ENCODE measurements around the gene ANKRD30B.
"Not testable (repeated sequence)": the region's sequence is repeated elsewhere in the genome, so short reads cannot be mapped to it uniquely, and the experiment has no call there.

ANKRD30B gene, protein sequence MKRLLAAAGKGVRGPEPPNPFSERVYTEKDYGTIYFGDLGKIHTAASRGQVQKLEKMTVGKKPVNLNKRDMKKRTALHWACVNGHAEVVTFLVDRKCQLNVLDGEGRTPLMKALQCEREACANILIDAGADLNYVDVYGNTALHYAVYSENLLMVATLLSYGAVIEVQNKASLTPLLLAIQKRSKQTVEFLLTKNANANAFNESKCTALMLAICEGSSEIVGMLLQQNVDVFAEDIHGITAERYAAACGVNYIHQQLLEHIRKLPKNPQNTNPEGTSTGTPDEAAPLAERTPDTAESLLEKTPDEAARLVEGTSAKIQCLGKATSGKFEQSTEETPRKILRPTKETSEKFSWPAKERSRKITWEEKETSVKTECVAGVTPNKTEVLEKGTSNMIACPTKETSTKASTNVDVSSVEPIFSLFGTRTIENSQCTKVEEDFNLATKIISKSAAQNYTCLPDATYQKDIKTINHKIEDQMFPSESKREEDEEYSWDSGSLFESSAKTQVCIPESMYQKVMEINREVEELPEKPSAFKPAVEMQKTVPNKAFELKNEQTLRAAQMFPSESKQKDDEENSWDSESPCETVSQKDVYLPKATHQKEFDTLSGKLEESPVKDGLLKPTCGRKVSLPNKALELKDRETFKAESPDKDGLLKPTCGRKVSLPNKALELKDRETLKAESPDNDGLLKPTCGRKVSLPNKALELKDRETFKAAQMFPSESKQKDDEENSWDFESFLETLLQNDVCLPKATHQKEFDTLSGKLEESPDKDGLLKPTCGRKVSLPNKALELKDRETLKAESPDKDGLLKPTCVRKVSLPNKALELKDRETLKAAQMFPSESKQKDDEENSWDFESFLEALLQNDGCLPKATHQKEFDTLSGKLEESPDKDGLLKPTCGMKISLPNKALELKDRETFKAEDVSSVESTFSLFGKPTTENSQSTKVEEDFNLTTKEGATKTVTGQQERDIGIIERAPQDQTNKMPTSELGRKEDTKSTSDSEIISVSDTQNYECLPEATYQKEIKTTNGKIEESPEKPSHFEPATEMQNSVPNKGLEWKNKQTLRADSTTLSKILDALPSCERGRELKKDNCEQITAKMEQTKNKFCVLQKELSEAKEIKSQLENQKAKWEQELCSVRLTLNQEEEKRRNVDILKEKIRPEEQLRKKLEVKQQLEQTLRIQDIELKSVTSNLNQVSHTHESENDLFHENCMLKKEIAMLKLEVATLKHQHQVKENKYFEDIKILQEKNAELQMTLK (N-terminal part only)

DNA sequence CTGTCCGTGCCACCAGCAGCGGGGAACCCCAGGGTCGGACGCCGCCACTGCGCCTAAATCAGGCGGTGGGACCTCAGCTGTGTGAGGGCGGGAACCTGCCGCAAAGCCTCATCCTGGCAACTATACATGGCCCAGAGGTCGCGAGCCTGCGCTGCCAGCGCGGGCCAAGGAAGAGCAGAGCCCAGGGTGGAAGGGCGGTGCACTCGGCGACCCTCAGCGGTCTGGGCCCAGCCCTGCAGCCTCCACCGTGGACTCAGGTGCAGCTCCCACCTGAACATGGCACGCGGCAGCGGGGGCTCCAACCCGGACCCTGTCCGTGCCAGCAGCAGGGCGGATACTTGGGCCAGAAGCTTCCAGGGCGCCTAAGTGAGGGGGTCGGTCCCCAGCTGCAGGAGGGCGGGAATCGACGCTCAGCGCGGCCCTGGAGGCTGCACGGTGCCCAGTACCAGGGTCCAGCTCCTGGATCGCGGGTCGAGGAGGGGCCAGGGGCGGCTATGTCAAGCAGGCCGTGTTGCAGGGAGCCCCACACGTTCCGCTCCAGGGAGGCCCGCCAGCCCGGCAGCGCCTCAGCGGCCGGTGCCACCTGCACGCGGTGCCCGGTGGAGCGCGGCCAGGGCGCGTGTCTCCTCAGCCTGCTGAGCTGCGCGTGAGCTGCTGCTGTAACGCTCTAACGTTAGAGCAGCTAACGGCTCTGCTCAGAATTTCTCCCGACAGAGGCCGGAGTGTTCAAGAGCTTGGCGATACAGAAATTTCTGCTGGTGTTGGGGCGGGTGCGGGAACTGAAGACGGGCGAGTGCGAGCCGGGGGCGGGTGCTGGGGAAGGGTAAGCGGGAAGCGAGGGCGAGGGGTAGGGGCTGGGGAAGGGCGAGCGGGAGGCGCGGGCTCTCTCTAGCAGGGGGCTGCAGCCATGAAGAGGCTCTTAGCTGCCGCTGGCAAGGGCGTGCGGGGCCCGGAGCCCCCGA, at the start of gene ANKRD30B:
Gene ANKRD30B (plus strand): TSS at position 660 of the 962 bp plus-strand sequence. CDS start 248 bp downstream, at position 908.
- no peak for DNase-seq (ENCODE audit: low read depth)

DNA sequence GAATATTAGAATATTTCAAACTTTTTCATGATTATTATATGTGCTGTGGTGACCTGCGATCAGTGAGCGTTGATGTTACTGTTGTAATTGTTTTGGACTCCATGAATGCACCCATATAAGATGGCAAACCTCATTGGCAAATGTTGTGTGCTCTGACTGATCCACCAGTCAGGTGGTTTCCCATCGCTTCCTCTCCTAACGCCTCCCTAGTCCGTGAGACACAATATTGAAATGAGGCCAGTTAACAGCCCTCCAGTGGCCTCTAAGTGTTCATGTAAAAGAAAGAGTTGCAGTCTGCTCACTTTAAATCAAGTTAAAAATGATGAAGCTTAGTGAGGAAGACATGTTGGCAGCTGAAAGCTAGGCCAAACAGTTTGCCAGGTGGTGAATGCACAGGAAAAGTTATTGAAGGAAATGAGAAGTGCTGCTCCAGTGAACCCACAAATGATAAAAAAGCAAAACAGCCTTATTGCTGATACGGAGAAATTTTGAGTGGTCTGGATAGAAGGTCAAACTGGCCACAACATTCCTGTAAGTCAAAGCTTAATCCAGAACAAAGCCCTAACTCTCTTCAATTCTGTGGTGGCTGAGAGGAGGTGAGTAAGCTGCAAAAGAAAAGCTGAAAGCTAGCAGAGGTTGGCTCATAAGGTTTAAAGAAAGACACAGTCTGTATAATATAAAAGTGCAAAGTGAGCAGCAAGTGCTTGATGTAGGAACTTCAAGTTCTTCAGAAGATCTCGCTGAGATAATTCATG, 46.5 kb upstream of the ANKRD30B start:
- not testable (repeated sequence) for DNase-seq (ENCODE audit: low read depth)

DNA sequence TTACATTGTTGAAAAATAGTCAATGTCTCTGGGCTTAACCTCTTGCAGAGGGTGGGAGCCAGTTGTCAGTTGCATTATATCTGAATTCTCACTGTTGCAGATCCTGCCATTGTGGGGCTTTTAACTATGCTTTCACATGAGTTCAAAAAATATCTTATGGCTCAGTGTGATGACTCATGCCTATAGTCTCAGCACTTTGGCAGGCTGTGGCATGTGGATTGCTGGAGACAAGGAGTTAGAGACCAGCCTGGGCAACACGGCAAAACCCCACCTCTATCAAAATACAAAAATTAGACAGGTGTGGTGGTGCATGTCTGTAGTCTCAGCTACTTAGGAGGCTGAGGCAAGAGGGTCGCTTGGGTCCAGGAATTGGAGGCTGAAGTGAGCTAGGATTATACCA, 38.2 kb upstream of the ANKRD30B start:
- DNase-seq (ENCODE audit: low read depth), result not testable (repeated sequence)

DNA sequence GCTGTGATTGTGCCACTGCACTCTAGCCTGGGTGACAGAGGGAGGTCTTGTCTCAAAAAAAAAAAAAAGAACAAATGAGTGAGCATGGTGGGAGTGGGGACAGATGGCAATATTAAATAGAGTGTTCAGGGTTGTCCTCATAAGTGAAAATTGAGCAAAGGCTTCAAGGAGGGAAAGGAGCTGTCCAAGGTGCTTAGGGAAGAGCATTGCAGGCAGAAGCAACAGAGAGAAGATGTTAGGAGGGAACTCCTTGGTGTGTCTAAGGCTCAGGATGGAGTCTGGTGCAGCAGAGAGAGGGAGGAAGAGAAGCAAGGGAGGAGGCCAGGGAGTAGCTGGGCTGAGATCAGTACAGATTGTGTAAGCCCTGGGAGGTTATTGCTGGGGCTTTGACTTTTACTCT, 26.4 kb upstream of the ANKRD30B start:
- not testable (repeated sequence) for DNase-seq (ENCODE audit: low read depth)

DNA sequence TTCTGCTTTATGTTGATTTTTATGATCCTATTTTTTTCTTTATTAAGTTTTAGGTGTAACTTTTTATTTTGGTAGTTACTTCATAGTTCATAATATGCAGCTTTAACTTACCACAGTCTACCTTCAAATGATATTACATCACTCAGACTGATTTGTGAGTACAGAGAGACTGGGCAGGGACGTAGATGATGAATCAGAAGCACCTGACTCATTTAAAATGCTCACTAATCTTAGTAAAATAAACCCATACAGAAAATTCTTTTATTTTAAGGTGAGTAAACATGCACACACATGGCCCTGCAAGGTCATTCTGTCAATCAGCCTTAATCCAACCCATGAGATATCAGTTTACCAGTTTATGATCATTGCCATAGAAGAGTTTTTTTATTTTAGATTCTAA, 8.9 kb upstream of the ANKRD30B start:
- not testable (repeated sequence) for DNase-seq (ENCODE audit: low read depth)

DNA sequence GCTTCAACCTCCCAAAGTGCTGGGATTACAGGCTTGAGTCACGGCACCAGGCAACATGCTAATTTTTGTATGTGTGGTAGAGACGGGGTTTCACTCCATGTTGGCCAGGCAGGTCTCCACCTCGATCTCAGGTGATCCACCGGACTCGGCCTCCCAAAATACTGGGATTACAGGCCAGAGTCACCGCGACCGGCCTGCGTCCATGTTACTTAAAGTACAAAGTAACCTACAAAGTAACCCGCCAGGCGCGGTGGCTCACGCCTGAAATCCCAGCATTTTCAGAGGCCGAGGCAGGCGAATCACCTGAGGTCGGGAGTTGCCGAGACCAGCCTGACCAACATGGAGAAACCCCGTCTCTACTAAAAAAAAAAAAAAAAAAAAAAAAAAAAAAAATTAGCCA, 1.1 kb upstream of the ANKRD30B start:
- DNase-seq (ENCODE audit: low read depth), result no peak

DNA sequence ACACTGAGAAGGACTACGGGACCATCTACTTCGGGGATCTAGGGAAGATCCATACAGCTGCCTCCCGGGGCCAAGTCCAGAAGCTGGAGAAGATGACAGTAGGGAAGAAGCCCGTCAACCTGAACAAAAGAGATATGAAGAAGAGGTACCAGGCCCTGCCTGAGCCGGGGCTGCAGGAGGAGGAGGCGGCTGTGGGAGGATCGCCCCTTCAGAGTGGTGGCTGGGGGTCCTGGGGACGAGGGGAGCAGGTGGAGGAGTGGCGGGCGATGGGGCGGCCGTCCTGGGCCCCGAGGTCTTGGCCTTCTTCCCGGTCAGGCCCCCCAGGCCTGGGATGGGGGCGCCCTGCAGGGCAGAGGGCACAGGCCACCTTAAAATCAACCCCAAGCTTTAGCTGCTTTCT, 524 bp downstream of the ANKRD30B start:
- no peak for DNase-seq (ENCODE audit: low read depth)

DNA sequence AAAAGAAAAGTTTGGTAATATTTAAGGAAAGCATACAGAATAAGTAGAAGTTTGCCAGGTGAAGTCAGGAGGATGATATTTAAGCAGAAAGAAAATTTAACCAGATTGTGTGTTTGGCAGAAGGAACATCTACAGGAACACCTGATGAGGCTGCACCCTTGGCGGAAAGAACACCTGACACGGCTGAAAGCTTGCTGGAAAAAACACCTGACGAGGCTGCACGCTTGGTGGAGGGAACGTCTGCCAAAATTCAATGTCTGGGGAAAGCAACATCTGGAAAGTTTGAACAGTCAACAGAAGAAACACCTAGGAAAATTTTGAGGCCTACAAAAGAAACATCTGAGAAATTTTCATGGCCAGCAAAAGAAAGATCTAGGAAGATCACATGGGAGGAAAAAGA, 15.6 kb downstream of the ANKRD30B start:
- DNase-seq (ENCODE audit: low read depth), result not testable (repeated sequence)

DNA sequence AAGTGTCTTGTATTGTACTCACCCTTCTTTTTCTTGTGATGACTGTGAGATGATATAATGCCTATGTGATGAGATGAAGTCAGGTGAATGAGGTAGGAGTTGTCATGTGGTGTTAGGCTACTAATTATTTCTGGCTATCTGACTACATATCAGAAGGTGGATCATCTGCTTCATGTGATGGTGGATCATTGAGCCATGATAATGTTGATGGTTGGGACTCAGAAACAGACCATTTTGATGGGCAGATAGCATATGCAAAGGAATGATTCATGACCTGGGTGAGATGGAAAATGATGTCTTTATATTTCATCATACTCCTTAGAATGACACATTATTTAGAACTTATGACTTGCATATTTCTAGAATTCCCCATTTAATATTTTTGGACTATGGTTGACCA, 19.5 kb downstream of the ANKRD30B start:
- no peak for DNase-seq (ENCODE audit: low read depth)

DNA sequence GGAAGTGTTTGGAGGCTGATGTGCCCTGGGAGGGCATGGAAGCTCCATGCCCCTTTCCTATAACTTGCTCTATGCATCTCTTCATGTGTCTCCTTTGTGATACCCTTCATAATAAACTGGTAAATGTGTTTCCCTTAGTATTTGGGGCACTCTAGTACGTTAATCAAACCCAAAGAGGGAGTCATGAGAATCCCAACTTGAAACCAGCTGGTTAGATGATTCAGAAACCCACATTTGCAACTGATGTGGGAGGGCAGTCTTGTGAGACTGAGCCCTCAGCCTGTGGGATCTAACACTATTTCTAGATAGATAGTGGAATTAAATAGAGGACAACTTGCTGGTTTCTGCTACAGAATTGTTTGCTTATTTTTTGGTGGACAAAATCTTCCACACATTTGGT, 20.3 kb downstream of the ANKRD30B start:
- DNase-seq (ENCODE audit: low read depth), result no peak

DNA sequence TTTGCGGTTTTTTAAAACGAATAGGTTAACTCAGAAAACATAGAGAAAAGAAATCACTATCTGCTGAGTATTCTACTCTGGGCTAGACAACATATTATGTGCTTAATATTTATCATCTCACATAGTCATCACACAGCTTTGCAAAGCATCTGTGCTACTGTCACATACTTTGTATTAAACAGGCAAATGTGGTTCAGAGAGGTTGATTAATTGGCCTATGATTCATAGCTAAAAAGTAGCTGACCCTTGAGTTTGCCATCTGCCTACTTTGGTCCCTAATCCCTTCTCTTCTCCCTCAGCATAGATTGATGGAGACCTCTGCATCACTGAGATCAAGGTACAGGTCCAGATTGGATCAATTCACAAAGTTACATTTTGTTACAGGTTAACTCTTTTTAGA, 21.4 kb downstream of the ANKRD30B start:
- DNase-seq (ENCODE audit: low read depth), result no peak

DNA sequence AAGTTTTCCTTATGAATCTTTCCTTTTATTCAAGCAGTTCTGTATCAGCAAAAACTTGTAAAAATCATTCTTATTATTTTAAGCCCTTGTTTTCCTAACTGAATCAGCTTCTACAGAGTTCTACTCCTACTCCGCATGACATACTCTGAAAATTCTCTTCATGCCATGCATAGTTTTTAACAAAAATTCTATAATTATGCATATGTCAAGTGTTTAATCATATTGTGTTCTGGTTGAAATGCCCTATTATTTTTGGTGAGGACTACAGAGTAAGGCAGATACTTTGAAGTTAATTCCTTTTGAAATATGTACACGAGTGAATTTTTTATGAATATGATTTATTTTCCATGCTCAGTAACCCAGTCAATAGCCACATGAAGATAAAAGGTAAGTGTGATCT, 28.8 kb downstream of the ANKRD30B start:
- DNase-seq (ENCODE audit: low read depth), result no peak

DNA sequence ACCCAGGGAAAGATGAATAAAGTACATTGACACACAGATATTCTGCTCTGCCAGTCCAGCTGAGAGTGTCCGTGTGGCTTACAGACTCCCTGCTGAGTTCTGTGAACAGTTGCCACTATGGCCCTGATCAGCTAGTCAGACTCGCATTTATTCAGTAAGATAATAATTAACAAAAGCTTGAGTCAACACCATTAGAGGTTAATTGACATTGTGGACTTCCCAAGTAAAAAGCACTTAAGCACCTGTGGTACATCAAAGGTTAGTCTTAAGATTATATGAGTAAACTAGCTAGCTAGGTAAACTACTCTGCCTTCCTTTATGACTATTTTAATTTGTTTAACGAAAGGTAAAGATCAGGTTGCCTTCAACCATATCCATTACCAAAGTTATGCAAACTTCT, 33.7 kb downstream of the ANKRD30B start:
- no peak for DNase-seq (ENCODE audit: low read depth)

DNA sequence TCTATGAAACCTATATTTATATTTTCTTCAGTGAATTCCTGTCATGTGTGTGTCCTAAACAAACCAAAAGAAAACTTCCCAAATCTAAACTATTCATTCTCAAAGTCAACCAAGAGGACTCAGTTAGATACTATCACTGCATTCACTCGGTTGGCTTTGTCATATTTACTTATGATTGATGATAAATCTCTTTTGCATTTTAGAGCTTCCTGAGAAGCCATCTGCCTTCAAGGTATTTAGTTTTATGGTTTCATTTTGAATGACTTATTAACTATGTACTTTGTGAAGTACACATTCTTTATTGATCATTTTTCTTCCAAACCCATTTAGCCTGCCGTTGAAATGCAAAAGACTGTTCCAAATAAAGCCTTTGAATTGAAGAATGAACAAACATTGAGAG, 36.2 kb downstream of the ANKRD30B start:
- DNase-seq (ENCODE audit: low read depth), result no peak

DNA sequence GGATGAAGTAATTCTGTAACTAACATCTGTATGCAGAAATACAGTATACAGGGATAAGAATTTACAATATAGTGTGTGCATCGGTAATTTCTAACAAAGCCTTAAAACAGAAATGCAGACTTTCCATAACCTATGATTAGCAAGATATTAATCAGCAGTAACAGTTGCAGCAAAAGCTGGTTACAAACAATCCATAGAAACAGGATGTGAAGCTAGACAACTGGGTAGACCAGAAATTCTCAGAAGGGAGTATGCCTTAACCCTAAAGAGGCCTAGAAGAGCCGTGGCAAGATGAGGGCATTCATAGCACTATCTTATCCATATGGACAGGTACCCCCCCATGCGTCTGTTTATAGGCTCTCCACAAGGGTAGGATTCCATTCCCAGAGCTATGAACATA, 48.9 kb downstream of the ANKRD30B start:
- DNase-seq (ENCODE audit: low read depth), result not testable (repeated sequence)

DNA sequence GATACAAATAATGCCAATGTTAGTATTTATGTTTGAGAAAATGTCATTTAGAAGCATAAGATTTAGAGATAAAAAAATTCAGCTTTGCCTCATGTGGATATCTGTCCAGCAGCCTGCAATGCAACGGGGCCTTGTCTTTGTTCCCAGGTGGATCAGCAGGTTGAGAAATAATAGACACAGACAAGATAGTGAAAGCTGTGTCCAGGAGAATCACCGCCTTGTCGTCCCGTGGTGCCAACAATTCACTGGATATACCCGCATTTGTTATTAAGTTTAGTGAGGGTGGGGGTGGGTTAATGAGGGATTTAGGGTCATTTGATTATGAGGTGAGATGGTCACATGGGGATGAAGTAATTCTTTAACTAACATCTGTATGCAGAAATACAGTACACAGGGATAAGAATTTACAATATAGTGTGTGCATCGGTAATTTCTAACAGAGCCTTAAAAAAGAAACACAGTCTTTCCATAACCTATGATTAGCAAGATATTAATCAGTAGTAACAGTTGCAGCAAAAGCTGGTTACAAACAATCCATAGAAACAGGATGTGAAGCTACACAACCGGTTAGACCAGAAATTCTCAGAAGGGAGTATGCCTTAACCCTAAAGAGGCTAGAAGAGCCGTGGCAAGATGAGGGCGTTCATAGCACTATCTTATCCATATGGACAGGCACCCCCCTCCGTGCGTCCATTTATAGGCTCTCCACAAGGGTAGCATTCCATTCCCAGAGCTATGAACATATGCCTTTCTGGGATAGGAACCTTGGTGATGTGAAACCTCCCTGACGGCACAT, 50.2 kb downstream of the ANKRD30B start:
- DNase-seq (ENCODE audit: low read depth), result not testable (repeated sequence)

DNA sequence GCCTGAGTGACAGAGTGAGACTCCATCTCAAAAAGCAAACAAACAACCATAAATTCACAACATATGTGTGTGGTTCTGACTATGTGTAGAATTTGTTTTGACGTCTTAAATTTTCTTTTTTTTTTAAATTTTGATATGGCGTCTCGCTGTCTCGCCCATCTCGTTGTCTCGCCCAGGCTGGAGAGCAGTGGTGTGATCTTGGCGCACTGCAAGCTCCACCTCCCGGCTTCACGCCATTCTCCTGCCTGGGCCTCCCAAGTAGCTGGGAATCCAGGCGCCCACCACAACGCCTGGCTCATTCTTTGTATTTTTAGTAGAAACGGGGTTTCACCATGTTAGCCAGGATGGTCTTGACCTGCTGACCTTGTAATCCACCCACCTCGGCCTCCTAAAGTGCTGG, 63.1 kb downstream of the ANKRD30B start:
- not testable (repeated sequence) for DNase-seq (ENCODE audit: low read depth)

DNA sequence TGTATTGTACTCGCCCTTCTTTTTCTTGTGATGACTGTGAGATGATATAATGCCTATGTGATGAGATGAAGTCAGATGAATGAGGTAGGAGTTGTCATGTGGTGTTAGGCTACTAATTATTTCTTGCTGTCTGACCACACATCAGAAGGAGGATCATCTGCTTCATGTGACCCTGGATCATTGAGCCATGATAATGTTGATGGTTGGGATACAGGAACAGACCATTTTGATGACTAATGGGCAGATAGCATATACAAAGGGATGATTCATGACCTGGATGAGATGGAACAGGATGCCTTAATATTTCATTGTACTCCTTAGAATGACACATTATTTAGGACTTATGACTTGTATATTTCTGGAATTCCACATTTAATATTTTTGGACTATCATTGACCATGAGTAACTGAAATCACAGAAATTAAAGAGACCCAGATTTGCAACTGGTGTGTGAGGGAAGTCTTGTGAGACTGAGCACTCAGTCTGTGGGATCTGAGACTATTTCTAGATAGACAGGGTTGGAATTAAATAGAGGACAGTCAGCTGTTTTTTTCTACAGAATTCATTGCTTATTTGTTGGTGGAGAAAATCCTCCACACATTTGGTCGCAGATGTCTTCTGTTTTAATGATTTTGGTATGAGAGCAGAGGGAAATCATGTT, 79.1 kb downstream of the ANKRD30B start:
- DNase-seq (ENCODE audit: low read depth), result not testable (repeated sequence)

DNA sequence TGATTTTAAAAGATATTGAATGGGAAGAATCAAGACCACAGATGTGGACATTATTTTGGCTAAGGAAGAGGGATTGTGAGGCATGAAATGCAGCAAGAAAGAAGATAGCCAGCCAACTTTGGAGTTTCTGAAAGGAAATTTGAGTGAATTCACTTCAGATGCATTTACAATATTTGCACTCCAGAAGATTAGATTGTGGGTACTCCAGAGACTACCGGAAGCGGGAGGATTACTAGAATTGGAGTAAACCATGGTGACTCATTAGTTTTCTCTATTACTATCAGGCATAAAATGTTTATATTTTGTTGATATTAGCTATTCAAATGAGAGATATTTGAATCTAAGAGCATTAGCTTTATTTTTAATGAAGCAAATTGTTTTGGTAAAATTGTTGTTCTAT, 93.6 kb downstream of the ANKRD30B start:
- DNase-seq (ENCODE audit: low read depth), result not testable (repeated sequence)
